HG03135 (cell line): ENCODE data around the gene INTS11.

Source experiments
- ATAC-seq: cut with Tn5 transposase; IDR thresholded peaks from one replicate; pipeline ENCODE4 v1.9.1; 2021; ENCODE audit warnings: mild to moderate bottlenecking, moderate library complexity; ENCODE audit not compliant: unreplicated experiment

Gene INTS11

GRCh38 chr1:1303736-1304135, 20.7 kb downstream of the INTS11 start:
- no peak for ATAC-seq

DNA sequence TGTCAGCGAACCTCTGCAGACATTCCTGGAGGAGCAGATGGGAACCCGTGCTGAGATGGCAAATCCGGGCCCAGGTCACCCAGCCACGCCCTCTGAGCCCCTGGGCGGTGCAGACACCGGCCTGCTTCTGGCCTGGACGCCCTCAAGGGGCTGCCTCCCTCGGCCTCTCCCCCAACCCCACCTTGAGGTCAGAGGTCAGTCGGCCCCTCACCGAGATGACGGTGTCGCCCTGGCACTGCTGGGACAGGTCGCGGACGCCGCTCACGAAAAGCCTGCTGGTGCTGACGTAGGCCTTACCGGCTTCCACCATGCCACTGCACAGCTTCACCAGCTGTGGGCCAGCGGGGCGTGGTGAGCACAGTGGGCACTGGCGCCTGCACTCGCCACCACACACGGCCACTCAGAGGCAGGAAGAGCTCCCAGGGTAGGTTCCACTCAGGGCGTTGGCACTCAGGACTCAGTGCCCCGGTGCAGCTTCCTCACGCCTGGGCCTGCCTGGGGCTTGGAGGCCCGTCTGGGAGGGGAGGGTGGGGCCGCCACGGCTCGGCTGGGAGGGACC, 21.4 kb downstream of the INTS11 start:
- no peak for ATAC-seq

DNA sequence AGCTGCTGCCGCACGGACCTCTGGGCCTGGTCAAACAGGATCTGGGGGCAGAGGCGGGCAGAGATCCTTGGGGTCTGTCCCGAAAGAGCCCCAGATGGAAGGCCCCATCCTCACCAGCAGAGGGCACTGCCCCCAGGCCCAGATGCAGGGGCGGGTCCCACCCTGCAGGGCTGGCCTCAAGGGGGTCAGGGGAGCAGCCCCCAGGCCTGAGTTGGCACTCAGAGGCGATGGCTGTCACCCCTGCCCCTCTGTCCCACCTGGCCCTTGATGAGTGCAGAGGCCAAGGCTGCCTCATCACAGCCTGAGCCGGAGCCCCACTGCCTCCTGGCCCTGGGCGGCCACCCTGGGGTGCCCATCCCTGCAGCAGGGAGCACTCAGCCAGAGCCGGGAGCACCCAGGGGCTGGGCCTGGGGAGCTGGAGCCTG, 22.4 kb downstream of the INTS11 start:
- ATAC-seq, result no peak

DNA sequence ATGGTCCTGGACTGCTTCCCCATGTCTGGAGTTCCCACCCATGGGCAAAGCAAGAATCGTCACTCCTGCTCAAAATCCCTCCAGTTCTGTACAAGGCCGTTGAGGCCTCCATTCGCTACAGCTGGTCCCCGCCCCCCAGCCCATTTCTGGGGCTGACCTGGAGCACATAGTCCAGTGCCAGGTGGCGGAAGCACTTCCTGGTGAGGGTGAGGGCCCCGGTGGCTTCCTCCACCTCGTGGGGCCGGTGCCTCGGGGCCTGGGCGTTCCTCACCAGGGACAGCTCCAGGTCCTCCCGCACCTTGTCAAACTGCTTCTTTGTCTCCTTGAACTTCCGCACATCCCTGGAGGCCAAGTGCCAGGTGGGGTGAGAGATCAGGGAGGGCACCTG, 24.1 kb downstream of the INTS11 start:
- no peak for ATAC-seq

DNA sequence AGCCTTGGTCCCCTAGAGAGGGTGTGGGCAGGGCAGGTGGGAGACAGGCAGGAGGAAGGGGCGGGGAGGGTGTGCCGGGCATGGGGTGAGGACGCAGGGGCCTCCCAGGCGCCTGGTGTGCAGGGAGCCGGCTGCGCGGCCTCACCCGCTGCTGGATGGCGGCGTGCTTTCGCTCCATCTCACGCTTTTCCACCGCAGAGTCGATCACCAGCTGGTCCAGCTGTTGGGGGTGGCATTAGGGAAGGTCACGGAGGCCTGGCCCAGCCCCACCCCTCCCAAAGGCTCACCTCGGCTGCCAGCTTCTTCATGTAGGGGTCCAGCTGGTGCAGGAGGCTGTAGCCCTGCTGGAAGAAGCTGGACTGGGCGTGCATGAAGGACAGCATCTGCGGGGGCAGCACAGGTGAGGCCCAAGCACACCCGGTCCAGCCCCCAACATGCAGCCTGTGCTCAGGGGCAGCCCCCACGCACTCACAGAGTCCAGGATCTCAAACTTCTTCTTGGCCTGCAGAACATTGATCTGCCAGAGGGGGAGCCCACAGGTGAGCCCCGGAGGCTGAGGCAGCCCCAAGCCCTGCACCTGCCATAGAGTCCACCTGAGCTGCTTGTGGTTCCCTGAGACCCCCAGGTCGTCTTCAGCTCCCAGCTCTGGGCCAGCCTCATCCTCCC, 24.6 kb downstream of the INTS11 start:
- ATAC-seq, result no peak

DNA sequence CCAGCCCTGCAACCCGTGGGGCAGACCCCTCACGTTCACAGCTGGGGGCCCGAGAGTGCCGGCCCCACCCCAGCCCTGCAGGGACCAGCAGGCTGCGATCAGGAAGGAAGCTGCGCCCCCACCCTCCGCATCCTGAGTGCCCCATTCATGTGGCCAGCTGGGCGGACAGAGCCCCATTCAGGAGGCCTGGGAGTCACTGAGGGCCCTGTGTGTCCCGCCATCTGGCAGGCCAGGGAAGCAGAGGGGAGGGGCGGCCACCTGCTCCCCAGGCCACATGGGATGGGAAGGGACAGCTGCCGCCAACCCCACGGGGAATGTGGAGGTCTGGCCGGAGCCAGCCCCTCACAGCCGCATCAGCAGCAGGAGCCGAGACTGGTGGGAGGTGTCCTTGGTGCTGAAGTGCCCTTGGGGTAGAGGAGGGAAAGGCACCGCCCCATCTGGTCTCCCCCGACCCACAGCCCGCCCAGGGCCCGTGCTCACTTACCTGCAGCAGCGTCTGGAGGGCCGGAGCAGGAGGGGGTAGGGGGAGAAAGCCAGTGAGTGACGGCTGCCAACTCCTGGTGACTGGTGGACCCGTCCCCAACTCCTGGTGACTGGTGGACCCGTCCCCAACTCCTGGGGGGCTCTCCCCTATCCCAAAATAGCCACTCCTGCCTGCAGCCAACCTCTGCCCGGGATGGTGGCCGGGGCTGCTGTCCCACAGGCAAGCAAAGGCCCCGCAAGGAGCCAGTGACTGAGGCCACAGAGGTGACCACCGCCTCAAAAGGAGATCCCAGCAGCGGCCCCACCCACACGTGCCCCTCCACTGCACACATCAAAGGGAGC, 25.4 kb downstream of the INTS11 start:
- no peak for ATAC-seq

- ATAC-seq, result no peak
These were observed 26.5 kb downstream of the INTS11 start for GRCh38 chr1:1297802-1298424.

DNA sequence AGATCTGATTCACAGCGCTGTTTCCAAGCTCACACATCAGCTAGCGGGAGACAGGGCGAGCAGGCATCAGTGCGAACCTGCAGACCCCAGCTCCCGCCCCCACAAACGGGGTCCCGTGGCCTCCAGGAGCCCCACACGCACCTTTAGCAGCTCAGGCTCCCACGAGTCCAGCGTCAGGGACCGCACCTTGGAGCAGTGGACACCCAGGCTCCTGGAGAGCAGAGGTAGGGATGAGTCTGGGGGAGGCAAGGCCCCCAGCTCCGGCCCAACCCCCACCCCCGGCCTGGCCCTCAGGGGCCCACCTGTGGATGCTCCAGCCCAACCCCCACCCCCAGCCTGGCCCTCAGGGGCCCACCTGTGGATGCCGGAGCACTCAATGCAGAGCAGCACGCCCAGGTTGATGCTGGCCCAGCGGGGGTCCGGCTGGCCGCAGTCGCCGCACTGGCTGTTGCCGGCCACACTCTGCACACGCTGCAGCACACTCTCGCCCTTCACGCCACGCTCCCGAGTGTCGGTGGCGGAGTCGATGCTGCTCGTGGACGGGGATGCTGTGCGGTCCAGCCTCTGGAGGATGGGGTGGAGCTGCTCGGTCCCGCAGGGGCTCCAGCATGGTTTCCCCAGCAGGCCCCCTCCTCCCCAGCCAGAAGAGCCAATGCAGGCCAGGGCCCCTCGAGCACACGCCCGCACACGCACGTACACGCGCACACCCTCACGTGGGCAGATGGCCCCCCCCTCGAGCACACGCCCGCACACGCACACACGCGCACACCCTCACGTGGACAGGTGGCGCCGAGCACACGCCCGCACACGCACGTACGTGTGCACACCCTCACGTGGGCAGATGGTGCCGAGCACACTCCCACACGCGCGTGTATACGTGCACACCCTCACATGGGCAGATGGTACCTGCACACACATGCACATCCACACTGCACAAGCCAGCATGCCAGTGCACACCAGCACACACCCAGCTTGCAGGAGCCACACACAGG, 28.1 kb downstream of the INTS11 start:
- ATAC-seq, result no peak

- ATAC-seq, result no peak
These were observed 29.1 kb downstream of the INTS11 start for GRCh38 chr1:1295154-1295923.

DNA sequence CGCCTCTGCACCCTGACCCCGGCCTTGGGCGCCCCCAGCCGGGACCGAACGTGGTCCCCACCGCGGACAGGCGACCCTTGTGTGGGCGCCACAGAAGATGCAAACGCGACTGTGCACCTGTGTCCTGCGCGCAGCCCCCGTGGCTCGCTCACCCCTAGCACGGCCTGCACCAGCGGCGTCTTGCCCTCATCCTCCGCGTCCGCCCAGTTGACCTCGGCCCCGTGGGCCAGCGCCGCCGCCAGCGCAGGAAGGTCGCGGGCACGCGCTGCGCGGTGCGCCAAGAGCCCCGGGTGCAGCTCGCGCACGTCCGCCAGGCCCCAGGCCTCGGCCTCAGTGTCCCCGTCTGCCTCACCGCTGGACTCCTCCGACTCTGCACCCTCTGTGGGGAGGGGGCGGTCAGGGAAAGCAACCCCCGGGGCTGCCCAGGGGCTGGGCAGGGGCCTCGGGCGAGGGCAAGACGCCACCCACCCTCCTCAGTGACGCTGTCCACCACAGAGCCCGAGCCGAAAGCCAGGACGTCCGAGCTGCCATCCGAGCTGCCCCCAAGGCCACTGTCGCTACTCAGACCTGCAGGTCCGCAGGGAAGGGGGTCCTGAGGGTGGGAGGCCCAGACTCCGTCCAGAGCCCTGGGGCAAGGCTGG, 30.1 kb downstream of the INTS11 start:
- ATAC-seq, result no peak

GRCh38 chr1:1293263-1294249, 30.9 kb downstream of the INTS11 start:
- no peak for ATAC-seq

DNA sequence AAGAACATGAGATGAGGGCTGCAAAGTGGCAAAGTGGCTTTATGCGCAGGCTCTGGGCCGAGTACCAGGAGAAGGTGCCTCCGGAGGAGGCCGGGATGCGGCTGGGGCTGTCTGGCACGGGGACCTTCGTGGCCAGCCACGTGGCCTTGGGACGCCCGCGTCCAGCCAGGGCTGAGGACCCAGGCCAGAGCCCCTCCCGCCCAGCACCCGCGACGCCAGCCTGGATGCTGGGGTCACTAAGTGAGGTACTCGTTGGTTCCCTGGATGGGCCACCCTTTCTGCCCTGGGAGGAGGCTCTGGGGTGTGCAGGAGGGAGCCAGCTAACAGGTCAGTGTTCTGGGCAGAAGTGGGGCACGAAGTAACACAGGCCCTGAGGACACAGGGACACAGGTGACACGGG, 31.6 kb downstream of the INTS11 start:
- no peak for ATAC-seq

GRCh38 chr1:1292442-1292779, 32.0 kb downstream of the INTS11 start:
- no peak for ATAC-seq

DNA sequence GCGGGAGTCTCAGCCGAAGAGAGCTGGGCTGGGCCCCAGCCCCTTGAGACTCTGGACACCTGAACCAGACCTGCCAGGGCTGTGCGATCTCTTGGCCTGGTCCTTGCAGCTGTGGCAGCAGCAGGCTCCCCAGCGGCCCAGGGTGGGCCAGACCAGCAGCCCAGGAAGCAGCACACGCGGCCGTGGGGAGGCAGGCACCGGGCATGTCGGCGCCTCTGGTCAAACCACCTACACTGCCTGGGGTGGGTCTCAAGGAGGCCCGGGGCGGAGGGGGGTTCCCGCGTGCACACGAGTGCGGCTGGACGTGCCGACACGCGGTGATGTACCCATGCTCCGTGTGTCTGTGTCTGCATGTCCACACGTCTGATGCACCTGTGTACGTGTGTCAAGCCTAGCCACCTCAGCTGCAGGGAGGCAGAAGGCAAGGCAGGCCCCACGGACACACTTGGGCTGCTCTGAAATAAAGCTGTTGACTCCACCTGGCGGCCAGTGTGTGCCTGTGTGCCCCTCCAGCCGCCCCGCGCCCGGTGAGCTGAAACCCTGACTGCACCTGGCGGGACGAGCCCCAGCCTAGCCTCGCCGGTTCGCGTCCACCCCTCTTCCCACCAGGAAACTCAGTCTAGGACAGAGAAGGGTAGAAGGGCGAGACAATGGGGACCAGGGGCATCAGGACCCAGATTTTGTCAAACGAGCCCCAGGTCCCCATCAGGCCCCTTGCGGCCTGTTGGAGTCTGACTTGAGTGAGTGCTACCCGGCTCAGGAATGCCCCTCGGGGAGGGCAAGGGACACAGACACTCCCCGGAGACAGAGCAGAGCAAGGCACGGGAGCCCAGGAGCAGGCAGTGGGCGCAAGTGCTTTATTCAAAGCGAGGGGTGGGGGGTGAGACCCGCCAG, 32.7 kb downstream of the INTS11 start:
- peak; percentile 47 for ATAC-seq

- ATAC-seq, result no peak
These were observed 33.4 kb downstream of the INTS11 start for GRCh38 chr1:1291023-1291528.

DNA sequence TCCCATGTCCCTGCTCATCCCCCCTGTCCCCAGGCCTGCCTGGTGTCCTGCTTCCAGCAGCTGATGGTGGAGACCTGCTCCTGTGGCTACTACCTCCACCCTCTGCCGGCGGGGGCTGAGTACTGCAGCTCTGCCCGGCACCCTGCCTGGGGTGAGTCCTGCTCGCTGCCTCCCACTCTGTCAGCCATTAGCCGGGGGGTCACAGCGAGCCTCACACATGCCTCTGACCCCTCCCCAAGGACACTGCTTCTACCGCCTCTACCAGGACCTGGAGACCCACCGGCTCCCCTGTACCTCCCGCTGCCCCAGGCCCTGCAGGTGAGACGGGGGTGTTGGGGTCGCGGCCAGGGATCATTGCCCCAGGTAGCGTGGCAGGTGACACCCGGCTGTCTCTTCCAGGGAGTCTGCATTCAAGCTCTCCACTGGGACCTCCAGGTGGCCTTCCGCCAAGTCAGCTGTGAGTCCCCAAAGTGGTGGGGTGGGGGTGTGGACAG, 34.2 kb downstream of the INTS11 start:
- ATAC-seq, result no peak
